Left lobe of liver (tissue), 2 donors: ENCODE data around the gene NGRN. TPM values are rescaled to one million over a fixed set of nuclear protein-coding genes. Genes with fewer than 3 reads are reported as not detected.
"Not testable (repeated sequence)": the region's sequence is repeated elsewhere in the genome, so short reads cannot be mapped to it uniquely, and the experiment has no call there.

Experiments
- ATAC-seq: fragments of 200-7000 bp; cut with Tn5 transposase; one replicate; pipeline ENCODE4 v1.9.1; 2020; ENCODE audit warnings: mild to moderate bottlenecking, moderate library complexity
- DNase-seq: peaks from one replicate; pipeline ENCODE4 v3.0.0-alpha.2; 2020; ENCODE audit warnings: low spot score
- total RNA-seq: library from RNA; stranded (reverse); gene quantifications from one replicate; pipeline ENCODE4 v1.2.1, GENCODE V29; 2021
- donor health status: DM: no; HTN: no; CAD: no; lungs with moderate emphysema.
- donor health status: DM: no; HTN: yes; CAD: no.

The NGRN gene
- total RNA-seq, 1 donor from 2014 or later = 26.7 TPM

GRCh38 chr15:90233387-90234095 lies 31.9 kb upstream of the NGRN start, which contains the start of gene CIB1:
TSS of gene CIB1 (minus strand) at chr15:90233941. CDS start at chr15:90233885, 56 bp downstream.
- ATAC-seq (peak; percentile 85), DNase-seq (peak; percentile 99)

- DNase-seq (no peak), ATAC-seq (no peak)
Measured at GRCh38 chr15:90234096-90234988, 31.1 kb upstream of the NGRN start, which contains the start of gene GDPGP1. TSS of gene GDPGP1 (plus strand) at chr15:90234209. CDS start at chr15:90240909, 6,700 bp downstream.

GRCh38 chr15:90239371-90239770 lies 26.1 kb upstream of the NGRN start:
- ATAC-seq (no peak), DNase-seq (no peak)

- ATAC-seq = no peak
Measured at GRCh38 chr15:90240856-90241255, 24.6 kb upstream of the NGRN start.

GRCh38 chr15:90241343-90242192 lies 23.9 kb upstream of the NGRN start:
- DNase-seq (no peak), ATAC-seq (peak; percentile 42)

More at GRCh38 chr15:90240856-90241255, 24.6 kb upstream of the NGRN start:
- DNase-seq = no peak

- DNase-seq (no peak), ATAC-seq (no peak)
Measured at GRCh38 chr15:90243943-90244639, 21.4 kb upstream of the NGRN start.

- DNase-seq = no peak
- ATAC-seq = no peak
Measured at GRCh38 chr15:90248789-90249202, 16.7 kb upstream of the NGRN start.

GRCh38 chr15:90249203-90249863 lies 16.1 kb upstream of the NGRN start, which contains the start of gene TTLL13:
TSS of gene TTLL13 (plus strand) at chr15:90249556. CDS start at chr15:90250631, 1,075 bp downstream.
- ATAC-seq = peak; percentile 100
- peak; percentile 98 for DNase-seq

GRCh38 chr15:90257776-90258175 lies 7.7 kb upstream of the NGRN start:
- no peak for ATAC-seq
- DNase-seq = no peak

- DNase-seq = no peak
- ATAC-seq = no peak
Measured at GRCh38 chr15:90259524-90259923, 5.9 kb upstream of the NGRN start.

GRCh38 chr15:90260731-90261130 lies 4.7 kb upstream of the NGRN start:
- DNase-seq, ATAC-seq: not testable (repeated sequence)

GRCh38 chr15:90261811-90262210 lies 3.7 kb upstream of the NGRN start:
- DNase-seq (no peak), ATAC-seq (no peak)

- DNase-seq (no peak), ATAC-seq (no peak)
Measured at GRCh38 chr15:90262426-90262825, 3.0 kb upstream of the NGRN start.

- DNase-seq = peak; percentile 55
- ATAC-seq = peak; percentile 57
Measured at GRCh38 chr15:90264671-90265070, 801 bp upstream of the NGRN start.

GRCh38 chr15:90266061-90266431 lies 574 bp downstream of the NGRN start:
- peak; percentile 48 for DNase-seq

GRCh38 chr15:90266485-90266884 lies 1.0 kb downstream of the NGRN start:
- ATAC-seq = no peak
- DNase-seq = no peak

More at GRCh38 chr15:90266061-90266431, 574 bp downstream of the NGRN start:
- ATAC-seq = peak; percentile 40

- no peak for DNase-seq
- no peak for ATAC-seq
Measured at GRCh38 chr15:90268415-90268814, 2.9 kb downstream of the NGRN start.

GRCh38 chr15:90270502-90271150 lies 5.2 kb downstream of the NGRN start:
- no peak for ATAC-seq
- no peak for DNase-seq
